Calu3 (cell line): ENCODE measurements around the gene MON1B. TPM values are rescaled to one million over a fixed set of nuclear protein-coding genes. Genes with fewer than 3 reads are reported as not detected.

Experiments used
- BruUV-seq: library from RNA; stranded (reverse); fragments of 400-500 nt; replicated peaks from 2 replicates; lab custom pipeline; 2021; lab: Mats Ljungman, UMichigan
- CTCF ChIA-PET: fragments of 300-600 bp; sonication (Branson Sonifier 250); formaldehyde crosslinking; loops from one replicate; lab custom pipeline; 2022; ENCODE audit warnings: antibody characterized with exemption; lab: Charles Lee
- DNase-seq: peaks from one replicate; pipeline ENCODE4 v3.0.0; 2022
- H3K27ac Mint-ChIP-seq: one replicate; pipeline ENCODE4 v1.8.0; 2022; ENCODE audit warnings: mixed read lengths; ENCODE audit not compliant: unreplicated experiment
- H3K27me3 Mint-ChIP-seq: one replicate; pipeline ENCODE4 v1.8.0; 2022; ENCODE audit warnings: mixed read lengths; ENCODE audit not compliant: unreplicated experiment
- H3K36me3 Mint-ChIP-seq: one replicate; pipeline ENCODE4 v1.8.0; 2022; ENCODE audit warnings: mild to moderate bottlenecking, moderate library complexity, mixed read lengths; ENCODE audit not compliant: insufficient read depth, unreplicated experiment
- H3K4me1 Mint-ChIP-seq: one replicate; pipeline ENCODE4 v1.8.0; 2022; ENCODE audit warnings: mild to moderate bottlenecking, low read depth, mixed read lengths; ENCODE audit not compliant: unreplicated experiment
- H3K4me3 Mint-ChIP-seq: one replicate; pipeline ENCODE4 v1.8.0; 2022; ENCODE audit warnings: mild to moderate bottlenecking, low read depth, moderate library complexity, mixed read lengths; ENCODE audit not compliant: unreplicated experiment
- H3K9me3 Mint-ChIP-seq: one replicate; pipeline ENCODE4 v1.8.0; 2022; ENCODE audit warnings: low read depth, mixed read lengths; ENCODE audit not compliant: unreplicated experiment
- intact Hi-C: fragments of 100-400 bp; cut with micrococcal nuclease; formaldehyde crosslinking; loops from one replicate; pipeline ENCODE4 v1.10.0; 2022; ENCODE audit not compliant: unreplicated experiment
- total RNA-seq: library from RNA; stranded (reverse); gene quantifications from 2 replicates; pipeline ENCODE4 v1.2.3, GENCODE V29; 2022
- TF ChIP-seq, protein P1 (sequence below): fragments of 200-600 bp; IDR thresholded peaks from one replicate; pipeline ENCODE4 v1.8.0; 2022; ENCODE audit warnings: antibody characterized with exemption; ENCODE audit not compliant: unreplicated experiment

The MON1B gene
- total RNA-seq, 1 experiment from 2014 or later = 91.3 TPM

DNA sequence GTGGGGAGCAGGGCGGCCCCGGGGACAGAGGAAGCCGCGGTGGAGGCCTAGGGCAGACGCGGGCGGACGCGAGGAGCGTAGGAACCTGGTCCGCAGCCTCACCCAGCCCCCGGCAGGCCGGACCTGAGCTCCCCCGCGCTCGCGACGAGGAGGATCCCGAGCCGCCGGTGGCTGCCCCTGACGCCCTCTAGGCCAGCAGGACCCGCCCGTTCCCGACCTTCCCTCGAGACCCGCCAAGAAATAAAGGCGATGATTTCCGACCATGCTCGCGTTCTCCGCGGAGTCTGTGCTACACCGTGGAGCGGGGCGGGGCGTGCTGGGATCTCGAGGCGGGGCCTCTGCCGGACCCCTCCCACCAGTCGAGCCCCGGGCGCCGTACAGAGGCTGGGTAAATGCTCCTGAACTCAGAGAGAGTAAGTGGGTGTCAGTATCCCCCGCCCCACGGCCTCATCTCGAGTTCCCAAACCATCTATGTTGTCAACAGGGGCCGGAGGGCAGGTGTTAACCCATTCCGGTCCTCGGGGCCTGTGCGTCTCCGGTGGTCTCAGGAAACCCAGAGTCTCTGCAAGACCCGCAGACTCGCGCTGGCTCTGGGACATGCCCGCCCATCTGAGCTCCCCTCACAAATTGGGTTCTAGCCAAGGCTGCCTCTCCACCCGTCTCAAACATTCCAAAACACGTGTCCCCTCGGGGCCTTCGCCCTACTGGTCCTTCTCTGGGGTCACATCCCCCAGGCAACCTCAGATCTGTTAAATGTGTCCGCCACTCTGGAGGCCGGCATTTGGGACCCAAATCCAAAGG, 22.0 kb downstream of the MON1B start:
- peaks cover 2% of the 10 kb centered on the region for H3K9me3 Mint-ChIP-seq
- BruUV-seq = no TSS peak
- peaks cover 22% of the 10 kb centered on the region for H3K36me3 Mint-ChIP-seq
- peak; percentile 79 for DNase-seq
- TF ChIP-seq, protein P1, sequence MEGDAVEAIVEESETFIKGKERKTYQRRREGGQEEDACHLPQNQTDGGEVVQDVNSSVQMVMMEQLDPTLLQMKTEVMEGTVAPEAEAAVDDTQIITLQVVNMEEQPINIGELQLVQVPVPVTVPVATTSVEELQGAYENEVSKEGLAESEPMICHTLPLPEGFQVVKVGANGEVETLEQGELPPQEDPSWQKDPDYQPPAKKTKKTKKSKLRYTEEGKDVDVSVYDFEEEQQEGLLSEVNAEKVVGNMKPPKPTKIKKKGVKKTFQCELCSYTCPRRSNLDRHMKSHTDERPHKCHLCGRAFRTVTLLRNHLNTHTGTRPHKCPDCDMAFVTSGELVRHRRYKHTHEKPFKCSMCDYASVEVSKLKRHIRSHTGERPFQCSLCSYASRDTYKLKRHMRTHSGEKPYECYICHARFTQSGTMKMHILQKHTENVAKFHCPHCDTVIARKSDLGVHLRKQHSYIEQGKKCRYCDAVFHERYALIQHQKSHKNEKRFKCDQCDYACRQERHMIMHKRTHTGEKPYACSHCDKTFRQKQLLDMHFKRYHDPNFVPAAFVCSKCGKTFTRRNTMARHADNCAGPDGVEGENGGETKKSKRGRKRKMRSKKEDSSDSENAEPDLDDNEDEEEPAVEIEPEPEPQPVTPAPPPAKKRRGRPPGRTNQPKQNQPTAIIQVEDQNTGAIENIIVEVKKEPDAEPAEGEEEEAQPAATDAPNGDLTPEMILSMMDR = no peak
- H3K4me1 Mint-ChIP-seq = peaks cover 18% of the 10 kb centered on the region
- H3K27me3 Mint-ChIP-seq = no peaks in the 10 kb centered on the region
- intact Hi-C loops = no loop called here
- CTCF ChIA-PET = interaction anchor here (1.0 kb wide), 1 partner anchor 42 kb away, joined by 3 read pairs; no protein-coding TSS in a partner anchor
- peak overlapping the region; percentile 74 for H3K4me3 Mint-ChIP-seq
- H3K27ac Mint-ChIP-seq = peak overlapping the region; percentile 9

DNA sequence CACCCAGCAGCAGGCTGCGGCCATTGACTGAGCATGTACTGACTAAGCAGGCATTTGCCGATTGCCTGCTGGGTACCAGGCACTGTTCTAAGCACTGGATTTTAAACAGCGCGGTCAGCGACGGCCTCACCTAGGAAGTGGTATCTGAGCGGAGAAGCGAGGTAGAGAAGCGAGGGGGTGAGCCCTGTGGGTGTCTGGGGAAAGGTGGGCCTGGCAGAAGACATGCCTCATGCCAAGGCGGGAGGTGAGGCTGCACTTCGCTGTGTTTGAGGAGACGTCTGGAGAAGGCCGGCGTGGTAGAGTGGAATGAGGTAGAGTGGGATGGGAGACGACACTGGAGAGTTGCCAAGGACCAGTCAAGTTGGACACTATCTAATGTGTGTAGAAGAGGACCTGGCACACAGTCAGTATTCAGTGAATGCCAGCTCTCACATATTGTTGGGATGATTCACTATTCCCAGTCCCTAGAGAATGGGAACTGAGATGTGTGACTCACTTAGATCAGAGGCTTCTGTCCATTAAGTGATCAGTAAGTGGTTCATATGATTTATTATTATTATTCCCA, 22.6 kb downstream of the MON1B start:
- TF ChIP-seq, protein P1 = no peak
- H3K27ac Mint-ChIP-seq = peak overlapping the region; percentile 9
- peaks cover 2% of the 10 kb centered on the region for H3K9me3 Mint-ChIP-seq
- peaks cover 18% of the 10 kb centered on the region for H3K4me1 Mint-ChIP-seq
- CTCF ChIA-PET = no interaction called here
- no peaks in the 10 kb centered on the region for H3K27me3 Mint-ChIP-seq
- intact Hi-C loops = no loop called here
- peaks cover 22% of the 10 kb centered on the region for H3K36me3 Mint-ChIP-seq
- peak; percentile 32 for DNase-seq
- H3K4me3 Mint-ChIP-seq = peak overlapping the region; percentile 74
- no TSS peak for BruUV-seq

DNA sequence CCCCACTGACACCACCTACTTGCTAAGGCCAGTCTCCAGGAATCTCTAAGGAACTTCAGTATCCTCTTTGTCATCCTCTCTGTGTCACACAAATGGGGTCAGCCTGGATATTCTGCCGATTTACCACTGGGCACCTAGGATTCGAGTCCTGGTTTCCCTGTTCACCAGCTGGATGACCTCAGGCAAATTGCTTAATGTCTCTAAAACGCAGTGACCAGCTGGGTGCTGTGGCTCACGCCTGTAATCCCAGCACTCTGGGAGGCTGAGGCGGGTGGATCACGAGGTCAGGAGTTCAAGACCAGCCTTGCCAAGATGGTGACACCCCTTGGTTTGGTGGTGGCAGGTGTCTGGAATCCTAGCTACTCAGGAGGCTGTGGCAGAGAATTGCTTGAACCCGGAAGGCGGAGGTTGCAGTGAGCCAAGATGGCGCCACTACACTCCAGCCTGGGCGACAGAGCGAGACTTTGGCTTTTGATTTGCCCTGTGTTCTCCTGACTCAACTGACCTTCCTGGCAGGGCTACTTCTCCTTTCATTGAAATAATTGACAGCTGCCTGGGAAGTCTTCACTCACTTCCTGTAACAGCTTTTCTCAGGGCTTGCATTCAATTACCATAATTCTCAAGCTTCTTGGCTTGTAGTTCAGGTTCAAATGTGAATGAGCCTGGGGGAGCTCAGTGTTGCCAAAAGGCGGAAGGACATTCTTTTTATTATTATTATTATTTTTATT, 23.6 kb downstream of the MON1B start:
- H3K4me3 Mint-ChIP-seq = no peak overlapping the region
- no peak for DNase-seq
- peaks cover 2% of the 10 kb centered on the region for H3K9me3 Mint-ChIP-seq
- H3K27ac Mint-ChIP-seq = no peak overlapping the region
- no TSS peak for BruUV-seq
- intact Hi-C loops = no loop called here
- peaks cover 22% of the 10 kb centered on the region for H3K36me3 Mint-ChIP-seq
- CTCF ChIA-PET = no interaction called here
- TF ChIP-seq, protein P1 = no peak
- peaks cover 25% of the 10 kb centered on the region for H3K4me1 Mint-ChIP-seq
- H3K27me3 Mint-ChIP-seq = no peaks in the 10 kb centered on the region

DNA sequence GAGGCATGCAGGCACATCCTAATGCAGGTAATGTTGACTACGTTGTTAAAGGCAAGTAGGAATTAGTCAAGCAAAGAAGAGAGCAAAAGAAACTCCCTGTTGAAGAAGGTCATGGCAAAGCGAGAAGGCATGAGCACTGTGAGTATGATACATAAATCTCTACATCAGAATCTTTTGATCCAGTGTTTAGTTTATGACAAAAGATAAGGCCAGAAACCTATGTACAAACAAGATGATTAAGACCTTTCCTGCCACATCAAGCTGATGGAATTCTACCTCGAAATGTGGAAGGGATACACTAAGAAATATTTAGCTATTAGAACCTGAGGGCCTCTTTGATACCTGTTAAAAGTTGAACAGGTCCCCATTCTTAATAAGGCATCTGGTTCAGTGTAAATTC, 28.4 kb downstream of the MON1B start:
- CTCF ChIA-PET = interaction anchor here (0.6 kb wide), 1 partner anchor 112 kb away, joined by 6 read pairs; no protein-coding TSS in a partner anchor
- Mint-ChIP-seq H3K27ac (no peak overlapping the region), H3K9me3 (no peaks in the 10 kb centered on the region), H3K27me3 (no peaks in the 10 kb centered on the region), H3K36me3 (no peaks in the 10 kb centered on the region), H3K4me3 (no peak overlapping the region), H3K4me1 (peaks cover 11% of the 10 kb centered on the region)
- TF ChIP-seq, protein P1 = no peak
- DNase-seq = no peak
- BruUV-seq = no TSS peak
- intact Hi-C loops = no loop called here
